SK-N-MC (cell line): ENCODE measurements around the gene CMTM2.

Source experiments
- DNase-seq: peaks from one replicate; pipeline ENCODE4 v3.0.0-alpha.2; 2011; ENCODE audit warnings: low read depth, low spot score
- H3K27ac ChIP-seq: fragments of 200-600 bp; sonication (generic); 2 replicates; pipeline ENCODE4 v1.5.1; 2016; ENCODE audit warnings: mixed run types
- H3K36me3 ChIP-seq: fragments of 200-600 bp; sonication (generic); 2 replicates; pipeline ENCODE4 v1.6.1; 2017; ENCODE audit warnings: antibody characterized with exemption, low read length, mixed read lengths; ENCODE audit not compliant: insufficient read depth
- H3K4me3 ChIP-seq: fragments of 200-600 bp; sonication (generic); 2 replicates; pipeline ENCODE4 v1.5.1; 2016
- H3K9ac ChIP-seq: fragments of 200-600 bp; sonication (generic); 2 replicates; pipeline ENCODE4 v1.8.0; 2017; ENCODE audit warnings: mixed run types, mixed read lengths; ENCODE audit not compliant: insufficient read length
- H3K9me3 ChIP-seq: fragments of 200-600 bp; sonication (generic); 2 replicates; pipeline ENCODE4 v1.6.1; 2017; ENCODE audit warnings: low read depth, mild to moderate bottlenecking, antibody characterized with exemption, low read length, moderate library complexity, mixed read lengths
- EZH2 ChIP-seq: fragments of 200-600 bp; sonication (generic); IDR thresholded peaks from one replicate; pipeline ENCODE4 v1.6.1; 2017; ENCODE audit warnings: antibody characterized with exemption
- FOXP2 ChIP-seq: optimal IDR thresholded peaks from 2 replicates; pipeline ENCODE3; 2011; ENCODE audit warnings: mild to moderate bottlenecking, moderate library complexity; ENCODE audit not compliant: insufficient read depth; ENCODE audit errors: extremely low read length, control extremely low read depth
- POLR2AphosphoS5 ChIP-seq: IDR thresholded peaks from 2 replicates; pipeline ENCODE4 v1.6.1; 2012; ENCODE audit warnings: mild to moderate bottlenecking, low read depth, low read length, borderline replicate concordance

Gene CMTM2

GRCh38 chr16:66616169-66616568, 36.9 kb downstream of the CMTM2 start:
- H3K36me3 ChIP-seq, result peaks cover 16% of the 10 kb centered on the region
- no peak for DNase-seq
- H3K4me3 ChIP-seq, result no peak overlapping the region
- TF ChIP-seq POLR2AphosphoS5 (no peak), EZH2 (no peak), FOXP2 (no peak)
- no peaks in the 10 kb centered on the region for H3K9me3 ChIP-seq
- no peak overlapping the region for H3K9ac ChIP-seq
- no peak overlapping the region for H3K27ac ChIP-seq

GRCh38 chr16:66616592-66616991, 37.3 kb downstream of the CMTM2 start:
- no peak overlapping the region for H3K4me3 ChIP-seq
- no peak overlapping the region for H3K9ac ChIP-seq
- no peak overlapping the region for H3K27ac ChIP-seq
- no peaks in the 10 kb centered on the region for H3K9me3 ChIP-seq
- no peak for DNase-seq
- peaks cover 16% of the 10 kb centered on the region for H3K36me3 ChIP-seq
- no peak for TF ChIP-seq POLR2AphosphoS5
- TF ChIP-seq FOXP2, result no peak
- no peak for TF ChIP-seq EZH2

GRCh38 chr16:66617010-66617434, 37.8 kb downstream of the CMTM2 start:
- Histone ChIP-seq H3K27ac (no peak overlapping the region), H3K9me3 (no peaks in the 10 kb centered on the region), H3K36me3 (peaks cover 16% of the 10 kb centered on the region), H3K4me3 (no peak overlapping the region), H3K9ac (no peak overlapping the region)
- DNase-seq, result no peak
- TF ChIP-seq POLR2AphosphoS5 (no peak), FOXP2 (no peak), EZH2 (no peak)

GRCh38 chr16:66617728-66618127, 38.5 kb downstream of the CMTM2 start:
- Histone ChIP-seq H3K4me3 (no peak overlapping the region), H3K36me3 (peaks cover 10% of the 10 kb centered on the region), H3K27ac (no peak overlapping the region), H3K9me3 (no peaks in the 10 kb centered on the region), H3K9ac (no peak overlapping the region)
- DNase-seq, result no peak
- no peak for TF ChIP-seq FOXP2
- no peak for TF ChIP-seq EZH2
- TF ChIP-seq POLR2AphosphoS5, result no peak

- DNase-seq, result no peak
- Histone ChIP-seq H3K36me3 (no peaks in the 10 kb centered on the region; the same call in none of the 2 replicates), H3K27ac (peak overlapping the region; percentile 71), H3K4me3 (no peak overlapping the region), H3K9ac (no peak overlapping the region), H3K9me3 (no peaks in the 10 kb centered on the region)
- no peak for TF ChIP-seq FOXP2
- TF ChIP-seq POLR2AphosphoS5, result no peak
- TF ChIP-seq EZH2, result no peak
These were observed 39.5 kb downstream of the CMTM2 start for GRCh38 chr16:66618588-66619375.

GRCh38 chr16:66619534-66620428, 40.5 kb downstream of the CMTM2 start:
- no peak overlapping the region; the same call in 1 of the 2 replicates for H3K4me3 ChIP-seq
- TF ChIP-seq FOXP2 (no peak), POLR2AphosphoS5 (peak; percentile 18; the same call in 1 of the 2 replicates)
- H3K9ac ChIP-seq, result no peak overlapping the region
- peak; percentile 44 for DNase-seq
- no peaks in the 10 kb centered on the region for H3K36me3 ChIP-seq
- no peaks in the 10 kb centered on the region for H3K9me3 ChIP-seq
- peak overlapping the region; percentile 71 for H3K27ac ChIP-seq

GRCh38 chr16:66620429-66620795, 41.1 kb downstream of the CMTM2 start:
- H3K9me3 ChIP-seq, result no peaks in the 10 kb centered on the region
- no peak overlapping the region for H3K9ac ChIP-seq
- no peak overlapping the region for H3K4me3 ChIP-seq
- H3K27ac ChIP-seq, result peak overlapping the region; percentile 19; the same call in 1 of the 2 replicates
- TF ChIP-seq FOXP2, result no peak
- TF ChIP-seq EZH2, result no peak
- TF ChIP-seq POLR2AphosphoS5, result no peak
- H3K36me3 ChIP-seq, result no peaks in the 10 kb centered on the region
- DNase-seq, result no peak

- no peaks in the 10 kb centered on the region for H3K9me3 ChIP-seq
- H3K4me3 ChIP-seq, result no peak overlapping the region
- H3K9ac ChIP-seq, result no peak overlapping the region
- no peak for DNase-seq
- no peak overlapping the region for H3K27ac ChIP-seq
- H3K36me3 ChIP-seq, result no peaks in the 10 kb centered on the region
- TF ChIP-seq FOXP2, result no peak
- TF ChIP-seq EZH2, result no peak
- no peak for TF ChIP-seq POLR2AphosphoS5
These were observed 42.7 kb downstream of the CMTM2 start for GRCh38 chr16:66621973-66622372.

GRCh38 chr16:66622863-66623262, 43.6 kb downstream of the CMTM2 start:
- Histone ChIP-seq H3K27ac (no peak overlapping the region), H3K9ac (no peak overlapping the region), H3K9me3 (no peaks in the 10 kb centered on the region), H3K36me3 (no peaks in the 10 kb centered on the region), H3K4me3 (no peak overlapping the region)
- TF ChIP-seq FOXP2 (no peak), POLR2AphosphoS5 (no peak), EZH2 (no peak)
- no peak for DNase-seq
